ENCODE data around the gene PCK1.

- TF ChIP-seq CTCF (IDR thresholded peaks at IDR 0.05 in 4 of 5, conservative IDR thresholded peaks at IDR 0.05 in 1 of 5): no peak
- TF ChIP-seq POLR2A (IDR thresholded peaks at IDR 0.05): no peak
These were observed 31.7 kb upstream of the PCK1 start for GRCh38 chr20:57529160-57529585.

Measured in gastrocnemius medialis (tissue), 4 donors.